Endothelial cell of umbilical vein (primary cell): ENCODE results near the gene IFNA10. TPM values are rescaled to one million over a fixed set of nuclear protein-coding genes. Genes with fewer than 3 reads are reported as not detected.
"Not testable (repeated sequence)": the region's sequence is repeated elsewhere in the genome, so short reads cannot be mapped to it uniquely, and the experiment has no call there.

Experiments
- BruUV-seq: library from RNA; stranded (reverse); fragments of 400-500 nt; replicated peaks from 2 replicates; lab custom pipeline; 2021; lab: Mats Ljungman, UMichigan
- CTCF ChIA-PET: fragments of 300-600, 350-600 bp; sonication (Branson Sonifier 250); formaldehyde crosslinking; loops from one replicate; lab custom pipeline; 2021; ENCODE audit warnings: antibody characterized with exemption, inconsistent platforms; lab: Charles Lee
- POLR2A ChIA-PET: fragments of 300-600, 350-600 bp; sonication (Branson Sonifier 250); formaldehyde crosslinking; loops from one replicate; lab custom pipeline; 2021; ENCODE audit warnings: antibody characterized with exemption, inconsistent platforms; lab: Charles Lee
- DNase-seq: peaks from one replicate; pipeline ENCODE4 v3.0.0-alpha.2; 2011; ENCODE audit warnings: low read depth, low spot score
- FAIRE-seq: peaks from 2 replicates; lab custom pipeline; 2011; peaks lifted over from hg19 to GRCh38; lab: Jason Lieb, UNC
- H2AFZ ChIP-seq: 2 replicates; pipeline ENCODE4 v1.6.0; 2012; ENCODE audit warnings: low read depth, low read length, control low read depth, inconsistent platforms
- H3K27ac ChIP-seq: 2 replicates; pipeline ENCODE4 v1.5.1; 2011; ENCODE audit warnings: low read depth, mild to moderate bottlenecking, control low read depth, low read length, moderate library complexity; ENCODE audit not compliant: insufficient read depth
- H3K27me3 ChIP-seq, 2 experiments: 2 replicates each; pipeline versions ENCODE4 v1.6.0 to v1.6.1; 2011; ENCODE audit warnings: low read length in 2 of 2, mixed read lengths in 1 of 2; ENCODE audit not compliant: control insufficient read depth in 2 of 2, insufficient read depth in 2 of 2
- H3K36me3 ChIP-seq, 2 experiments: 2 replicates in 1 of 2; 3 replicates in 1 of 2; pipeline ENCODE4 v1.5.1; 2011; ENCODE audit warnings: low read length in 2 of 2, mild to moderate bottlenecking in 1 of 2, moderate library complexity in 1 of 2; ENCODE audit not compliant: control insufficient read depth in 2 of 2, insufficient read depth in 2 of 2; ENCODE audit errors: extremely low read depth in 1 of 2
- H3K4me1 ChIP-seq: 3 replicates; pipeline ENCODE4 v1.5.1; 2011; ENCODE audit warnings: mild to moderate bottlenecking, low read length; ENCODE audit not compliant: control insufficient read depth, insufficient read depth; ENCODE audit errors: extremely low read depth
- H3K4me2 ChIP-seq: 2 replicates; pipeline ENCODE4 v1.6.1; 2011; ENCODE audit warnings: low read length, control low read depth, mixed read lengths; ENCODE audit not compliant: insufficient read depth
- H3K4me3 ChIP-seq, 3 experiments: fragments of 200-600 bp in 1 of 3; sonication (generic), shearing (Covaris generic) in 1 of 3; replicated peaks in 1 of 3; 2 replicates each; pipeline ENCODE4 v1.5.1; 2011 to 2016; ENCODE audit warnings: control low read depth in 3 of 3, low read length in 3 of 3, mild to moderate bottlenecking in 2 of 3, inconsistent platforms in 1 of 3, low read depth in 1 of 3, moderate library complexity in 1 of 3; ENCODE audit not compliant: insufficient read depth in 1 of 3
- H3K79me2 ChIP-seq: 2 replicates; pipeline ENCODE4 v1.6.0; 2012; ENCODE audit warnings: low read length, inconsistent platforms; ENCODE audit not compliant: control insufficient read depth, insufficient read depth
- H3K9ac ChIP-seq: replicated peaks from 2 replicates; pipeline ENCODE3; 2011; ENCODE audit warnings: low read length, control low read depth; ENCODE audit not compliant: insufficient read depth; ENCODE audit errors: extremely low read depth
- H3K9me1 ChIP-seq: replicated peaks from 3 replicates; pipeline ENCODE4 v1.6.0; 2011; ENCODE audit warnings: mild to moderate bottlenecking, low read length; ENCODE audit not compliant: control insufficient read depth, insufficient read depth; ENCODE audit errors: extremely low read depth
- H3K9me3 ChIP-seq: replicated peaks from 2 replicates; pipeline ENCODE4 v1.5.1; 2012; ENCODE audit warnings: low read length, inconsistent platforms; ENCODE audit not compliant: control insufficient read depth, insufficient read depth
- H4K20me1 ChIP-seq: replicated peaks from 2 replicates; pipeline ENCODE3; 2011; ENCODE audit warnings: mild to moderate bottlenecking, low read length; ENCODE audit not compliant: control insufficient read depth, insufficient read depth; ENCODE audit errors: extremely low read depth
- MYC ChIP-seq: IDR thresholded peaks from one replicate; pipeline ENCODE4 v1.6.1; 2011; ENCODE audit warnings: mild to moderate bottlenecking, low read depth, low read length
- dilution Hi-C: fragments of 300-500 bp; cut with MboI; formaldehyde crosslinking; loops from one replicate; pipeline ENCODE4 v1.15.0; 2019; ENCODE audit warnings: low sequenced_read_pairs; ENCODE audit not compliant: extremely low pct_ligation_motif_present
- intact Hi-C: fragments of 100-400 bp; cut with micrococcal nuclease; formaldehyde crosslinking; loops from one replicate; pipeline ENCODE4 v1.10.0; 2022
- polyA plus RNA-seq, 4 experiments: library from polyadenylated mRNA; depleted of rRNA in 3 of 4; stranded (reverse) in 3 of 4; unstranded in 1 of 4; fragments of >200 nt; gene quantifications; 2 replicates each; pipeline versions ENCODE4 v1.2.1 to v1.2.3, GENCODE V29; 2011 to 2012; ENCODE audit warnings: missing spikeins in 1 of 4
- total RNA-seq: library from RNA; stranded (reverse); gene quantifications from 2 replicates; pipeline ENCODE4 v1.2.3, GENCODE V29; 2021

IFNA10 gene
- total and polyA plus RNA-seq, 2 donors (not counting 3 experiments of a cell fraction or from before 2014, with no cell fraction given) = not detected

- no peaks in the 10 kb centered on the region for H3K79me2 ChIP-seq
- ChIA-PET POLR2A (no interaction called here), CTCF (no interaction called here)
- H3K4me3 ChIP-seq = no peak overlapping the region
- BruUV-seq = no TSS peak
- intact Hi-C loops (no loop called here), dilution Hi-C loops (no loop called here)
- no peak for FAIRE-seq
- H3K27ac ChIP-seq = no peak overlapping the region
- H2AFZ ChIP-seq = no peak overlapping the region
- no peak for TF ChIP-seq MYC
- H4K20me1 ChIP-seq = no peaks in the 10 kb centered on the region
- H3K9me3 ChIP-seq = no peaks in the 10 kb centered on the region
- H3K4me1 ChIP-seq = no peaks in the 10 kb centered on the region
- DNase-seq = no peak
- H3K4me2 ChIP-seq = no peak overlapping the region
- H3K9ac ChIP-seq = no peak overlapping the region
- H3K36me3 ChIP-seq = no peaks in the 10 kb centered on the region
- H3K9me1 ChIP-seq = no peaks in the 10 kb centered on the region
- peaks cover 2 to 9% of the 10 kb centered on the region in 2 experiments for H3K27me3 ChIP-seq
Observed at GRCh38 chr9:21205204-21205603, 1.7 kb downstream of the IFNA10 start.

DNA sequence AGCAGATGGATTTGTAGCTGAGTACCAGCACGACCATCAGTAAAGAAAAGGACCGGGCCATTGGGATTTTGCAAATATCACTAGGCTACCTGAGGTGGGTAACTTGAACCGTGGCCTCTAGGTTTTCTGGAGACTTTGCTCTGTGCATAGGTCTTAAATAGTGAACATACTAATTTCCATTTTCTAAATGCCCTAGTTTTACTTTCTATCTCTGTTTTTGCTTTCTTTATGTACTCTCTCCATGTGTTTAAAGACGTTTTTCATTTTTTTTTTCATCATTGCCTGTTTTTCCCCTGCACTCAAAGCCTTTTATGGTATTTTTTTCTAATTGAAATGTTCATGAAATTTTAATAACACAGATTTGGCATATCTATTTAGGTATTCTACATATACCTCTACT, 4.8 kb downstream of the IFNA10 start, which contains the start of gene IFNA7:
Gene IFNA7 (minus strand): TSS at position 101 of the 400 bp plus-strand sequence. CDS start 40 bp downstream, at position 61.
- H3K4me2 ChIP-seq, H3K9me1 ChIP-seq, H3K9ac ChIP-seq, H3K4me3 ChIP-seq, H2AFZ ChIP-seq, BruUV-seq, DNase-seq, POLR2A ChIA-PET, FAIRE-seq, H3K27ac ChIP-seq, intact Hi-C loops, H3K27me3 ChIP-seq, H3K4me1 ChIP-seq, H3K79me2 ChIP-seq, H3K9me3 ChIP-seq, H3K36me3 ChIP-seq, dilution Hi-C loops, H4K20me1 ChIP-seq: not testable (repeated sequence)
- CTCF ChIA-PET = interaction anchor here (1.0 kb wide), 1 partner anchor 194 kb away, joined by 3 read pairs; no protein-coding TSS in a partner anchor
